Sigmoid colon (tissue), 7 donors: Measurements from ENCODE around the gene ZNF281. TPM values are rescaled to one million over a fixed set of nuclear protein-coding genes. Genes with fewer than 3 reads are reported as not detected.

Experiments used
- DNase-seq: peaks from one replicate; pipeline ENCODE4 v3.0.0-alpha.2; 2019
- H3K27ac ChIP-seq, 4 donors: fragments of 200-600 bp; sonication (generic); one replicate each; pipeline ENCODE4 v1.5.1; 2016 to 2019; ENCODE audit warnings: mild to moderate bottlenecking in 1 of 4
- H3K27me3 ChIP-seq, 3 donors: fragments of 200-600 bp; sonication (generic); one replicate each; pipeline ENCODE4 v1.5.1; 2019; ENCODE audit warnings: mild to moderate bottlenecking in 1 of 3
- H3K36me3 ChIP-seq, 4 donors: fragments of 200-600 bp; sonication (generic); one replicate each; pipeline ENCODE4 v1.5.1; 2016 to 2019
- H3K4me1 ChIP-seq, 4 donors: fragments of 200-600 bp; sonication (generic); one replicate each; pipeline ENCODE4 v1.5.1; 2017 to 2019
- H3K4me3 ChIP-seq, 4 donors: fragments of 200-600 bp; sonication (generic); one replicate each; pipeline ENCODE4 v1.5.1; 2017 to 2019; ENCODE audit warnings: mild to moderate bottlenecking in 2 of 4, moderate library complexity in 1 of 4
- H3K9me3 ChIP-seq, 4 donors: fragments of 200-600 bp in 3 of 4; sonication (generic) in 3 of 4; one replicate each; pipeline versions ENCODE4 v1.5.1 to v1.6.1; 2013 to 2019
- EP300 ChIP-seq, 4 donors: sonication (generic); formaldehyde crosslinking; IDR thresholded peaks; one replicate each; pipeline ENCODE4 v1.6.1; 2017; ENCODE audit warnings: antibody characterized with exemption in 4 of 4
- POLR2A ChIP-seq, 2 donors: fragments of 450-650 bp; IDR thresholded peaks; one replicate each; pipeline ENCODE4 v1.6.1; 2016; ENCODE audit warnings: antibody characterized with exemption in 2 of 2, mild to moderate bottlenecking in 2 of 2, moderate library complexity in 2 of 2
- POLR2AphosphoS5 ChIP-seq, 4 donors: sonication (generic); formaldehyde crosslinking; IDR thresholded peaks; one replicate each; pipeline ENCODE4 v1.6.1; 2017; ENCODE audit warnings: antibody characterized with exemption in 4 of 4
- WGBS, 2 donors: extraction: QIAGEN DNeasy Blood & Tissue Kit; methylation state at CpG; one replicate each; pipeline ENCODE4 v1.1.7; 2013; 5-methylcytosine and 5-hydroxymethylcytosine counted together
- intact Hi-C: fragments of 100-400 bp; cut with DNase I; formaldehyde crosslinking; loops from one replicate; pipeline ENCODE4 v1.15.1; 2023
- polyA plus RNA-seq, 3 donors: library from polyadenylated mRNA; stranded (reverse); fragments of 200-250 nt; gene quantifications; one replicate each; pipeline ENCODE4 v1.2.3, GENCODE V29; 2013
- total RNA-seq, 4 donors: library from RNA; depleted of rRNA; stranded (reverse); fragments of >200 nt; gene quantifications; one replicate each; pipeline ENCODE4 v1.1.0, GENCODE V29; 2016
- TF ChIP-seq, protein P1 (sequence below), 4 experiments: fragments of 450-650 bp in 3 of 4; fragments of 200-600 bp in 1 of 4; IDR thresholded peaks; one replicate each; pipeline ENCODE4 v1.5.1; 2016 to 2019; ENCODE audit warnings: antibody characterized with exemption in 4 of 4, mild to moderate bottlenecking in 3 of 4, moderate library complexity in 2 of 4
- donor health status: healthy with polysubstance abuse.
- donor health status: Bipolar disorder and iron deficiency.
- donor health status: healthy.

The ZNF281 gene
- total and polyA plus RNA-seq, 7 donors: 2.1 to 16.4 (median 13.2) TPM

DNA sequence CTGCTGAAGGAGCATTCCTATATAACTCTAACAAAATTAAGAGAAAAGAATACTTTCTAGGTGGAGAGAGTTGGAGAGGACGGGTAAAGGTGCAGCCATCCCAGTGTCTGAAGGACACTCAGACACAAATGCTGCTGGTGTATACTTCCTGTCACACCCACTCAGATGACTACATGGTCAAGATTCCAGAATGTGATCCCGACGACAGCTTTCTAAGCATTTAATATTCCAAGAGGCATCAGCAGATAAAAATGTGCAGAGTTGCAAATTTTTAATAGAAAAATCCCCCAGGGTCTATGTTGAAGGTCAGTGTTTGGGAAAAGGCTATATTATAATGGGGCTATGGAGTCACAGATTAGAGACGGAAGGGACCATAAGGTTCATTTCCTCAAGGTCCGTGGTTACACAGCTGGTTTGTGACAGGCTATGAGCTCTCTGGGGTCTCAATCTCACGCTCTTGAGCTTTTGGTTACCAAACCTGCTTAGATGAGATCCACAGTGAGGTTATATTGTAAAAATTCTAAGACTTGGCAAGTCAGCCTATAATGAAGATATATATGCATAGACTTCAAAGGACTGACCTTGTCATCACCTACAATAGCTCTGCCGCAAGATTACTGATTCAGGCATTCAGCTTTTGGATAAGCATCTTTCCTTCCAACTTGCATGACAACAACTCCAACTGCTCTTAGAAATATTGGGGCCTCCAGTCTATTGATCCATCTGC is 35.1 kb downstream of the ZNF281 start:
- intact Hi-C loops: no loop called here
- H3K4me3 ChIP-seq: no peak overlapping the region
- no peak overlapping the region for H3K27ac ChIP-seq
- no peaks in the 10 kb centered on the region for H3K36me3 ChIP-seq
- no peaks in the 10 kb centered on the region for H3K27me3 ChIP-seq
- peaks cover 0 to 37% (median 20%) of the 10 kb centered on the region in 4 donors for H3K4me1 ChIP-seq
- WGBS, 2 donors: 83% methylated on average over 7 of the region's 7 CpGs
- DNase-seq: no peak
- TF ChIP-seq, protein P1, sequence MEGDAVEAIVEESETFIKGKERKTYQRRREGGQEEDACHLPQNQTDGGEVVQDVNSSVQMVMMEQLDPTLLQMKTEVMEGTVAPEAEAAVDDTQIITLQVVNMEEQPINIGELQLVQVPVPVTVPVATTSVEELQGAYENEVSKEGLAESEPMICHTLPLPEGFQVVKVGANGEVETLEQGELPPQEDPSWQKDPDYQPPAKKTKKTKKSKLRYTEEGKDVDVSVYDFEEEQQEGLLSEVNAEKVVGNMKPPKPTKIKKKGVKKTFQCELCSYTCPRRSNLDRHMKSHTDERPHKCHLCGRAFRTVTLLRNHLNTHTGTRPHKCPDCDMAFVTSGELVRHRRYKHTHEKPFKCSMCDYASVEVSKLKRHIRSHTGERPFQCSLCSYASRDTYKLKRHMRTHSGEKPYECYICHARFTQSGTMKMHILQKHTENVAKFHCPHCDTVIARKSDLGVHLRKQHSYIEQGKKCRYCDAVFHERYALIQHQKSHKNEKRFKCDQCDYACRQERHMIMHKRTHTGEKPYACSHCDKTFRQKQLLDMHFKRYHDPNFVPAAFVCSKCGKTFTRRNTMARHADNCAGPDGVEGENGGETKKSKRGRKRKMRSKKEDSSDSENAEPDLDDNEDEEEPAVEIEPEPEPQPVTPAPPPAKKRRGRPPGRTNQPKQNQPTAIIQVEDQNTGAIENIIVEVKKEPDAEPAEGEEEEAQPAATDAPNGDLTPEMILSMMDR (IDR thresholded peaks at IDR 0.05): no peak
- TF ChIP-seq POLR2A (IDR thresholded peaks at IDR 0.05): no peak
- TF ChIP-seq POLR2AphosphoS5 (IDR thresholded peaks at IDR 0.05): no peak
- no peak for TF ChIP-seq EP300 (IDR thresholded peaks at IDR 0.05)
- H3K9me3 ChIP-seq: no peaks in the 10 kb centered on the region

DNA sequence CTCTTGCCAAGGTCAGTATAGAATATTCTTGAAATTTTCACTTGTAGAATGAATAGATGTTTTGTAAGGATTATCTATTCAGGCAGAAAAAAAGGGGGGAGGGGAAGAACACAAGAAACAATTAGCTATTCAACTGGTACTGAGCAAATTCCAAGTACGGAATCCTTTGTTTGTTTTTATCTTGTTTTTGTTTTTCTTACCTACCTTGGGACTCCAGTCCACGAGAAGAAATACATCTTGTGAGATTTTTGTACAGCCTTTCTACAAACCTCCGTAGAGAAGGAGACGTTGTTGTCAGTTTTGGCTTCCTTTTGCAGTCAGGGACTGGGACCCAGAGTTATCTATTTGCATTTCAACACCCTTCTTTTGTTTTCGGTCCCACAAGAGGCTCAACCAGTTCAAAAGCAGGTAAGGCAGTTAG is 36.0 kb downstream of the ZNF281 start:
- intact Hi-C loops: no loop called here
- no peaks in the 10 kb centered on the region for H3K27me3 ChIP-seq
- H3K4me3 ChIP-seq: no peak overlapping the region
- 71 to 77% methylated on average over 5 of the region's 5 CpGs for WGBS, 2 donors
- H3K4me1 ChIP-seq: peaks cover 0 to 36% (median 13%) of the 10 kb centered on the region in 4 donors
- H3K36me3 ChIP-seq: no peaks in the 10 kb centered on the region
- no peak for DNase-seq
- no peaks in the 10 kb centered on the region for H3K9me3 ChIP-seq
- TF ChIP-seq EP300 (IDR thresholded peaks at IDR 0.05) (no peak), POLR2A (IDR thresholded peaks at IDR 0.05) (no peak), POLR2AphosphoS5 (IDR thresholded peaks at IDR 0.05) (no peak)
- TF ChIP-seq, protein P1 (IDR thresholded peaks at IDR 0.05): no peak
- H3K27ac ChIP-seq: peak overlapping the region in 1 of 4 donors; percentile 67

DNA sequence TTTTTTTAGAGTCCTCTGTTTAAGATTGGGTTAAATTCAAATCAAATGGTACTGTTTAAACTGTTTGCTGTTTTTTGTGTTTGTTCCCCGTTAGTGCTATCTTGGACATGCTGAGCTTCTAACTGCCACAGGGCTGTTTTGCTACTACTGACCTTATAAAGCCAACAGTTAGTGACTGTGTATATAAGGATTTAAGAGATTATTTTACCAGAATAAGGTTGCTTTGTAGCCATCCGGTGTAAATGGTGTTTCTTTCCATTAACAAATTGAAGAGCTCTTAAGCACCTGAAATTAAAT is 37.0 kb downstream of the ZNF281 start:
- H3K4me1 ChIP-seq: peaks cover 0 to 43% (median 13%) of the 10 kb centered on the region in 4 donors
- H3K27me3 ChIP-seq: no peaks in the 10 kb centered on the region
- no peaks in the 10 kb centered on the region for H3K9me3 ChIP-seq
- intact Hi-C loops: no loop called here
- WGBS, 2 donors: 75 to 76% methylated on average over 2 of the region's 2 CpGs
- no peak overlapping the region for H3K4me3 ChIP-seq
- peak overlapping the region in 2 of 4 donors; percentile 33 to 67 for H3K27ac ChIP-seq
- no peaks in the 10 kb centered on the region for H3K36me3 ChIP-seq
- no peak for DNase-seq
- TF ChIP-seq POLR2AphosphoS5 (IDR thresholded peaks at IDR 0.05): no peak
- TF ChIP-seq EP300 (IDR thresholded peaks at IDR 0.05): no peak

- Histone ChIP-seq H3K27me3 (no peaks in the 10 kb centered on the region), H3K9me3 (no peaks in the 10 kb centered on the region), H3K36me3 (no peaks in the 10 kb centered on the region), H3K27ac (peak overlapping the region in 2 of 4 donors; percentile 33 to 67), H3K4me1 (peaks cover 0 to 46% (median 13%) of the 10 kb centered on the region in 4 donors), H3K4me3 (no peak overlapping the region)
- no peak for DNase-seq
- 78 to 86% methylated on average over 3 of the region's 3 CpGs for WGBS, 2 donors
- intact Hi-C loops: no loop called here
- TF ChIP-seq POLR2A (IDR thresholded peaks at IDR 0.05) (no peak), EP300 (IDR thresholded peaks at IDR 0.05) (no peak)
Observed at GRCh38 chr1:200372095-200372884, 37.5 kb downstream of the ZNF281 start.

- Histone ChIP-seq H3K27me3 (no peaks in the 10 kb centered on the region), H3K9me3 (no peaks in the 10 kb centered on the region), H3K4me1 (peaks cover 0 to 63% (median 30%) of the 10 kb centered on the region in 4 donors), H3K27ac (peak overlapping the region in 1 of 4 donors; percentile 75), H3K4me3 (no peak overlapping the region), H3K36me3 (no peaks in the 10 kb centered on the region)
- intact Hi-C loops: loop anchor here (5.0 kb wide), 1 partner anchor 38 kb away; no protein-coding TSS in a partner anchor
- WGBS, 2 donors: 49 to 77% methylated on average over 2 of the region's 2 CpGs
- TF ChIP-seq POLR2AphosphoS5 (IDR thresholded peaks at IDR 0.05): no peak
- TF ChIP-seq, protein P1 (IDR thresholded peaks at IDR 0.05): no peak
- no peak for TF ChIP-seq EP300 (IDR thresholded peaks at IDR 0.05)
- no peak for TF ChIP-seq POLR2A (IDR thresholded peaks at IDR 0.05)
- DNase-seq: no peak
Observed at GRCh38 chr1:200369706-200370105, 40.1 kb downstream of the ZNF281 start.
